H1 (cell line): ENCODE data around the gene CD8B2. TPM values are rescaled to one million over a fixed set of nuclear protein-coding genes. Genes with fewer than 3 reads are reported as not detected.

Source experiments
- CTCF ChIA-PET: fragments of 300-600 bp; sonication (Branson Sonifier 250); formaldehyde crosslinking; loops from one replicate; lab custom pipeline; 2021; ENCODE audit not compliant: partially characterized antibody; lab: Charles Lee
- POLR2A ChIA-PET: fragments of 300-600 bp; sonication (Branson Sonifier 250); formaldehyde crosslinking; loops from one replicate; lab custom pipeline; 2021; ENCODE audit warnings: inconsistent platforms; ENCODE audit not compliant: partially characterized antibody; lab: Charles Lee
- DNase-seq, 2 experiments: peaks; one replicate each; pipeline versions ENCODE4 v3.0.0 to v3.0.0-alpha.2; 2010 to 2022; ENCODE audit warnings: low spot score in 2 of 2, low read depth in 1 of 2, mixed read lengths in 1 of 2
- FAIRE-seq: peaks from 2 replicates; lab custom pipeline; 2011; peaks lifted over from hg19 to GRCh38; lab: Jason Lieb, UNC
- H2AFZ ChIP-seq: 2 replicates; pipeline ENCODE4 v1.8.1; 2012; ENCODE audit warnings: low read length, inconsistent platforms
- H2AK5ac ChIP-seq: 2 replicates; pipeline ENCODE4 v1.6.1; 2013; ENCODE audit warnings: low read depth, low read length
- H2BK120ac ChIP-seq: replicated peaks from 2 replicates; pipeline ENCODE3; 2013; ENCODE audit warnings: low read depth, low read length, inconsistent platforms
- H2BK12ac ChIP-seq: 2 replicates; pipeline ENCODE4 v1.6.1; 2013; ENCODE audit warnings: low read depth, low read length
- H2BK15ac ChIP-seq: 2 replicates; pipeline ENCODE4 v1.6.1; 2013; ENCODE audit warnings: low read length
- H2BK20ac ChIP-seq: 2 replicates; pipeline ENCODE4 v1.6.1; 2013; ENCODE audit warnings: low read length
- H2BK5ac ChIP-seq: 2 replicates; pipeline ENCODE4 v1.6.1; 2013; ENCODE audit warnings: low read depth, low read length
- H3K14ac ChIP-seq: 2 replicates; pipeline ENCODE4 v1.6.1; 2013; ENCODE audit warnings: inconsistent platforms; ENCODE audit not compliant: insufficient read length
- H3K18ac ChIP-seq: 2 replicates; pipeline ENCODE4 v1.6.1; 2013; ENCODE audit warnings: low read length; ENCODE audit errors: extremely low read depth
- H3K23ac ChIP-seq: 2 replicates; pipeline ENCODE4 v1.6.1; 2013; ENCODE audit warnings: inconsistent platforms; ENCODE audit not compliant: insufficient read length
- H3K23me2 ChIP-seq: 2 replicates; pipeline ENCODE4 v1.6.1; 2013; ENCODE audit warnings: low read depth, low read length
- H3K27ac ChIP-seq: 2 replicates; pipeline ENCODE4 v1.6.1; 2011; ENCODE audit warnings: low read depth, low read length, inconsistent platforms
- H3K27me3 ChIP-seq, 4 experiments: replicated peaks in 1 of 4; 1 replicate in 1 of 4; 2 replicates in 3 of 4; pipeline versions ENCODE4 v1.6.1 to v1.8.1; 2011 to 2013; ENCODE audit warnings: low read length in 3 of 4, mild to moderate bottlenecking in 3 of 4, inconsistent platforms in 2 of 4, mixed read lengths in 2 of 4, moderate library complexity in 1 of 4; ENCODE audit not compliant: control insufficient read depth in 3 of 4, insufficient read depth in 3 of 4; ENCODE audit errors: extremely low read depth in 1 of 4
- H3K36me3 ChIP-seq, 4 experiments: 2 replicates each; pipeline versions ENCODE4 v1.6.1 to v1.8.1; 2011 to 2013; ENCODE audit warnings: mild to moderate bottlenecking in 4 of 4, low read length in 3 of 4, moderate library complexity in 2 of 4, control low read depth in 1 of 4, inconsistent platforms in 1 of 4; ENCODE audit not compliant: insufficient read depth in 4 of 4, control insufficient read depth in 2 of 4
- H3K4ac ChIP-seq: replicated peaks from 2 replicates; pipeline ENCODE3; 2013; ENCODE audit warnings: low read length, low read depth, mixed read lengths, inconsistent platforms; ENCODE audit not compliant: insufficient read length
- H3K4me1 ChIP-seq, 4 experiments: replicated peaks in 1 of 4; 1 replicate in 1 of 4; 2 replicates in 3 of 4; pipeline versions ENCODE4 v1.6.1 to v1.8.1; 2011 to 2013; ENCODE audit warnings: low read length in 3 of 4, inconsistent platforms in 2 of 4, mixed read lengths in 1 of 4; ENCODE audit not compliant: insufficient read depth in 4 of 4, control insufficient read depth in 3 of 4
- H3K4me2 ChIP-seq, 2 experiments: 2 replicates each; pipeline versions ENCODE4 v1.6.1 to v1.8.1; 2011 to 2013; ENCODE audit warnings: low read depth in 2 of 2, low read length in 2 of 2, control low read depth in 1 of 2, inconsistent platforms in 1 of 2, mild to moderate bottlenecking in 1 of 2; ENCODE audit not compliant: insufficient read depth in 1 of 2
- H3K4me3 ChIP-seq, 4 experiments: fragments of 200-600, 300-600 bp in 1 of 4; sonication (generic), shearing (Covaris generic), sonication (Bioruptor Twin) in 1 of 4; 2 replicates each; pipeline versions ENCODE4 v1.5.1 to v1.8.1; 2011 to 2016; ENCODE audit warnings: low read length in 4 of 4, low read depth in 3 of 4, control low read depth in 2 of 4, inconsistent platforms in 2 of 4, mild to moderate bottlenecking in 2 of 4, mixed read lengths in 1 of 4, moderate library complexity in 1 of 4; ENCODE audit not compliant: insufficient read depth in 2 of 4; ENCODE audit errors: extremely low read depth in 1 of 4
- H3K56ac ChIP-seq: replicated peaks from 2 replicates; pipeline ENCODE3; 2013; ENCODE audit warnings: low read depth, mild to moderate bottlenecking, mixed read lengths, low read length, inconsistent platforms; ENCODE audit not compliant: insufficient read length
- H3K79me1 ChIP-seq: 2 replicates; pipeline ENCODE4 v1.6.1; 2013; ENCODE audit warnings: low read depth, low read length, control low read depth
- H3K79me2 ChIP-seq, 2 experiments: 2 replicates each; pipeline versions ENCODE4 v1.6.1 to v1.8.1; 2012 to 2013; ENCODE audit warnings: low read length in 2 of 2, mild to moderate bottlenecking in 2 of 2, inconsistent platforms in 1 of 2; ENCODE audit not compliant: insufficient read depth in 2 of 2, control insufficient read depth in 1 of 2
- H3K9ac ChIP-seq, 4 experiments: replicated peaks in 1 of 4; 1 replicate in 1 of 4; 2 replicates in 3 of 4; pipeline versions ENCODE4 v1.6.1 to v1.8.1; 2011 to 2013; ENCODE audit warnings: low read depth in 3 of 4, low read length in 3 of 4, control low read depth in 2 of 4, mild to moderate bottlenecking in 2 of 4, moderate library complexity in 2 of 4, inconsistent platforms in 1 of 4; ENCODE audit errors: extremely low read depth in 1 of 4
- H3K9me3 ChIP-seq, 2 experiments: 2 replicates each; pipeline versions ENCODE4 v1.6.1 to v1.8.1; 2012 to 2013; ENCODE audit warnings: mild to moderate bottlenecking in 2 of 2, moderate library complexity in 2 of 2, control low read depth in 1 of 2, inconsistent platforms in 1 of 2, low read depth in 1 of 2, low read length in 1 of 2, mixed read lengths in 1 of 2; ENCODE audit not compliant: insufficient read depth in 2 of 2
- H4K20me1 ChIP-seq, 2 experiments: replicated peaks in 1 of 2; 2 replicates each; pipeline versions ENCODE3 to v1.8.1; 2011 to 2013; ENCODE audit warnings: inconsistent platforms in 2 of 2, low read length in 2 of 2, mild to moderate bottlenecking in 1 of 2; ENCODE audit not compliant: insufficient read depth in 2 of 2, control insufficient read depth in 1 of 2
- H4K5ac ChIP-seq: 2 replicates; pipeline ENCODE4 v1.6.1; 2013; ENCODE audit warnings: low read length, low read depth, mixed read lengths, inconsistent platforms; ENCODE audit not compliant: insufficient read length
- H4K8ac ChIP-seq: 2 replicates; pipeline ENCODE4 v1.8.0; 2013; ENCODE audit warnings: mild to moderate bottlenecking, moderate library complexity, low read length, inconsistent platforms; ENCODE audit not compliant: insufficient read depth; ENCODE audit errors: extremely low read depth
- H4K91ac ChIP-seq: replicated peaks from 2 replicates; pipeline ENCODE3; 2013; ENCODE audit warnings: low read length, mixed read lengths, inconsistent platforms; ENCODE audit not compliant: insufficient read length
- ASH2L ChIP-seq: fragments of 200-600, 300-600 bp; sonication (generic); IDR thresholded peaks from one replicate; pipeline ENCODE4 v1.7.1; 2017; ENCODE audit warnings: low read length
- CEBPB ChIP-seq: IDR thresholded peaks from 2 replicates; pipeline ENCODE4 v1.6.1; 2012; ENCODE audit warnings: low read depth, low read length
- CHD1 ChIP-seq: IDR thresholded peaks from 2 replicates; pipeline ENCODE4 v1.6.1; 2012; ENCODE audit warnings: low read depth, low read length, improper control_type of control experiment
- NANOG ChIP-seq: IDR thresholded peaks from 2 replicates; pipeline ENCODE4 v1.6.1; 2011; ENCODE audit warnings: low read length, low read depth, mild to moderate bottlenecking, inconsistent platforms; ENCODE audit not compliant: insufficient read depth, poor library complexity, severe bottlenecking
- RAD21 ChIP-seq, 2 experiments: IDR thresholded peaks in 1 of 2; conservative IDR thresholded peaks in 1 of 2; 2 replicates each; pipeline ENCODE4 v1.6.1; 2011; ENCODE audit warnings: low read depth in 2 of 2, low read length in 2 of 2, improper control_type of control experiment in 1 of 2, inconsistent platforms in 1 of 2, mild to moderate bottlenecking in 1 of 2, moderate library complexity in 1 of 2
- RXRA ChIP-seq: IDR thresholded peaks from 2 replicates; pipeline ENCODE4 v1.6.1; 2011; ENCODE audit warnings: low read depth, mild to moderate bottlenecking, low read length, moderate library complexity; ENCODE audit not compliant: insufficient read depth
- WGBS, 2 experiments: shearing (Covaris generic) in 1 of 2; methylation state at CpG; one replicate each; pipeline versions ENCODE4 v1.1.6 to v1.1.7; 2013 to 2015; ENCODE audit warnings: low lambda C conversion rate in 2 of 2, mixed read lengths in 2 of 2, inconsistent platforms in 1 of 2, low coverage in 1 of 2, missing lambda C conversion rate in 1 of 2; ENCODE audit not compliant: insufficient replicate concordance in 2 of 2, insufficient coverage in 1 of 2, insufficient read length in 1 of 2; ENCODE audit errors: extremely low coverage in 1 of 2, missing lambda C conversion rate in 1 of 2; 5-methylcytosine and 5-hydroxymethylcytosine counted together
- polyA plus RNA-seq, 7 experiments: library from polyadenylated mRNA; depleted of rRNA in 3 of 7; stranded (reverse) in 5 of 7; unstranded in 2 of 7; fragments of >200 nt in 5 of 7; fragments of 200-250 nt in 2 of 7; gene quantifications; 1 replicate in 5 of 7; 2 replicates in 1 of 7; 4 replicates in 1 of 7; pipeline versions ENCODE4 v1.2.1 to v1.2.3, GENCODE V29; 2011 to 2013; ENCODE audit warnings: missing spikeins in 2 of 7, mixed read lengths in 2 of 7
- total RNA-seq: library from RNA; stranded (reverse); fragmentation: NEBNext Ultra II Directional; extraction: Animal tissue kit (Norgen Biotek cat#: 25700); gene quantifications from 2 replicates; pipeline ENCODE4 v1.2.1, GENCODE V29; 2021

The CD8B2 gene
- total and polyA plus RNA-seq, 2 of the 8 experiments (the other 6 are each of a cell fraction or from before 2014, with no cell fraction given) = 0.03 TPM; not detected in 1

DNA sequence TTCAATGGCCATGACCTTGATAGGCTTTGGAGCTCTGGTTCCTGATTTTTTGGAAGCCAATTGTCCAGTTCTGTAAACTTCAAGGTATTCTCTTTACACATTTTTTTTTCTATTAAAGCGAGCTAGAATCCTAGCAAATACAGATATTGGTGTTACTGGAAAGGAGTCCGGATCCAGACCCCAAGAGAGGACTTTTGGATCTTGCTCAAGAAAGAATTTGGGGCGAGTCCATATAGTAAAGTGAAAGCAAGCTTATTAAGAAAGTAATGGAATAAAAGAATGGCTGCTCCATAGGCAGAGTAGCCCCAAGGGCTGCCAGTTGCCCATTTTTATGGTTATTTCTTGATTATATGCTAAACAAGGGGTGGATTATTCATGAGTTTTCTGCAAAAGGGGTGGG lies 45.1 kb downstream of the CD8B2 start:
- CTCF ChIA-PET = interaction anchor here (0.7 to 1.0 kb wide), 2 partner anchors 11 to 501 kb away, joined by 3 to 4 read pairs; no protein-coding TSS in a partner anchor
- Histone ChIP-seq H4K8ac (no peak overlapping the region), H3K4me3 (no peak overlapping the region), H3K23ac (no peak overlapping the region), H3K79me1 (no peaks in the 10 kb centered on the region), H2BK120ac (no peak overlapping the region), H3K56ac (no peak overlapping the region), H3K4ac (no peak overlapping the region), H2BK20ac (no peak overlapping the region), H3K9ac (no peak overlapping the region), H4K20me1 (no peaks in the 10 kb centered on the region), H4K91ac (no peak overlapping the region), H3K79me2 (no peaks in the 10 kb centered on the region), H2BK5ac (no peak overlapping the region), H3K4me1 (no peaks in the 10 kb centered on the region), H3K4me2 (no peak overlapping the region), H3K9me3 (no peaks in the 10 kb centered on the region), H3K27ac (no peak overlapping the region), H3K27me3 (no peaks in the 10 kb centered on the region), H2AK5ac (no peak overlapping the region), H3K36me3 (no peaks in the 10 kb centered on the region), H2BK15ac (no peak overlapping the region), H4K5ac (no peak overlapping the region), H2BK12ac (no peak overlapping the region), H3K14ac (no peak overlapping the region), H3K23me2 (no peaks in the 10 kb centered on the region), H2AFZ (no peak overlapping the region), H3K18ac (no peak overlapping the region)
- TF ChIP-seq NANOG (no peak), CHD1 (no peak), RXRA (no peak), RAD21 (IDR thresholded peaks at IDR 0.05 in 1 of 2, conservative IDR thresholded peaks at IDR 0.05 in 1 of 2; ENCODE audit: low read depth in 2 of 2, low read length in 2 of 2) (no peak), ASH2L (no peak), CEBPB (no peak)
- POLR2A ChIA-PET = no interaction called here
- FAIRE-seq (no peak), DNase-seq (no peak)
- 92% methylated on average over 3 of the region's 3 CpGs; no CpG with 5 or more reads in 1 of the 2 experiments for WGBS, 2 experiments
